IMR-90 (cell line): ENCODE results near the gene COMMD1. TPM values are rescaled to one million over a fixed set of nuclear protein-coding genes. Genes with fewer than 3 reads are reported as not detected.

ENCODE experiments used
- ATAC-seq: fragments of 200-7000 bp; cut with Tn5 transposase; 2 replicates; pipeline ENCODE4 v1.9.1; 2020; ENCODE audit warnings: low read depth, mild to moderate bottlenecking, moderate library complexity
- BruUV-seq: library from RNA; stranded (reverse); fragments of 400-500 nt; replicated peaks from 2 replicates; lab custom pipeline; 2021; lab: Mats Ljungman, UMichigan
- CTCF ChIA-PET: fragments of 300-600 bp; formaldehyde crosslinking; extraction: SDS; loops from one replicate; lab custom pipeline; 2021; ENCODE audit warnings: antibody characterized with exemption; lab: Yijun Ruan, JAX
- POLR2A ChIA-PET: fragments of 300-600 bp; sonication (Branson Sonifier 250); formaldehyde crosslinking; loops from one replicate; lab custom pipeline; 2022; ENCODE audit warnings: antibody characterized with exemption; ENCODE audit not compliant: unreplicated experiment; lab: Charles Lee
- DNase-seq: peaks from one replicate; pipeline ENCODE4 v3.0.0; 2013
- H2AFZ ChIP-seq: replicated peaks from 2 replicates; pipeline ENCODE3; 2013; ENCODE audit warnings: low read length, mild to moderate bottlenecking; ENCODE audit not compliant: poor library complexity
- H2AK5ac ChIP-seq: 2 replicates; pipeline ENCODE4 v1.6.1; 2013; ENCODE audit warnings: low read depth, low read length, inconsistent platforms
- H2AK9ac ChIP-seq: replicated peaks from 2 replicates; pipeline ENCODE3; 2013; ENCODE audit warnings: mild to moderate bottlenecking, low read depth, low read length, moderate library complexity; ENCODE audit not compliant: poor library complexity
- H2BK120ac ChIP-seq: 2 replicates; pipeline ENCODE4 v1.6.1; 2013; ENCODE audit warnings: low read depth, low read length, inconsistent platforms
- H2BK15ac ChIP-seq: 3 replicates; pipeline ENCODE4 v1.6.1; 2013; ENCODE audit warnings: low read depth, low read length, inconsistent platforms
- H2BK20ac ChIP-seq: 2 replicates; pipeline ENCODE4 v1.6.1; 2013; ENCODE audit warnings: low read depth, mild to moderate bottlenecking, inconsistent platforms, low read length, moderate library complexity
- H2BK5ac ChIP-seq: 2 replicates; pipeline ENCODE4 v1.6.1; 2013; ENCODE audit warnings: mild to moderate bottlenecking, low read depth, low read length, inconsistent platforms; ENCODE audit not compliant: poor library complexity, severe bottlenecking
- H3K14ac ChIP-seq: replicated peaks from 2 replicates; pipeline ENCODE4 v1.6.1; 2013; ENCODE audit warnings: low read depth, low read length, inconsistent platforms
- H3K18ac ChIP-seq: 2 replicates; pipeline ENCODE4 v1.6.1; 2013; ENCODE audit warnings: low read depth, low read length, control low read depth
- H3K23ac ChIP-seq: 2 replicates; pipeline ENCODE4 v1.6.1; 2013; ENCODE audit warnings: low read depth, low read length, inconsistent platforms
- H3K27ac ChIP-seq: 2 replicates; pipeline ENCODE4 v1.5.1; 2013; ENCODE audit warnings: mild to moderate bottlenecking, control low read depth, low read length; ENCODE audit not compliant: insufficient read depth
- H3K27me3 ChIP-seq: 2 replicates; pipeline ENCODE4 v1.6.1; 2013; ENCODE audit warnings: low read length; ENCODE audit not compliant: control insufficient read depth, insufficient read depth
- H3K36me3 ChIP-seq: 2 replicates; pipeline ENCODE4 v1.6.1; 2013; ENCODE audit warnings: low read length, mixed read lengths; ENCODE audit not compliant: control insufficient read depth, insufficient read depth
- H3K4ac ChIP-seq: 2 replicates; pipeline ENCODE4 v1.6.1; 2013; ENCODE audit warnings: low read depth, low read length, inconsistent platforms
- H3K4me1 ChIP-seq: 2 replicates; pipeline ENCODE4 v1.6.1; 2013; ENCODE audit warnings: low read length, mixed read lengths; ENCODE audit not compliant: control insufficient read depth, insufficient read depth
- H3K4me2 ChIP-seq: 2 replicates; pipeline ENCODE4 v1.6.1; 2013; ENCODE audit warnings: low read depth, mild to moderate bottlenecking, control low read depth, low read length, moderate library complexity
- H3K4me3 ChIP-seq: 2 replicates; pipeline ENCODE4 v1.5.1; 2013; ENCODE audit warnings: low read depth, mild to moderate bottlenecking, control low read depth, low read length, moderate library complexity; ENCODE audit not compliant: insufficient read depth
- H3K56ac ChIP-seq: 2 replicates; pipeline ENCODE4 v1.6.1; 2013; ENCODE audit warnings: low read length, inconsistent platforms; ENCODE audit not compliant: insufficient read depth; ENCODE audit errors: extremely low read depth
- H3K79me1 ChIP-seq, 2 experiments: 2 replicates each; pipeline ENCODE4 v1.6.1; 2013; ENCODE audit warnings: low read length in 2 of 2, inconsistent platforms in 1 of 2, low read depth in 1 of 2
- H3K9ac ChIP-seq: 2 replicates; pipeline ENCODE4 v1.6.1; 2013; ENCODE audit warnings: low read depth, low read length, control low read depth
- H3K9me1 ChIP-seq: 2 replicates; pipeline ENCODE4 v1.6.1; 2013; ENCODE audit warnings: low read length, inconsistent platforms; ENCODE audit not compliant: insufficient read depth
- H3K9me3 ChIP-seq: 2 replicates; pipeline ENCODE4 v1.6.1; 2013; ENCODE audit warnings: low read length; ENCODE audit not compliant: control insufficient read depth, insufficient read depth
- H4K20me1 ChIP-seq: 2 replicates; pipeline ENCODE4 v1.6.1; 2013; ENCODE audit warnings: low read length, inconsistent platforms; ENCODE audit not compliant: insufficient read depth
- H4K5ac ChIP-seq: 2 replicates; pipeline ENCODE4 v1.6.1; 2013; ENCODE audit warnings: mild to moderate bottlenecking, low read depth, low read length, control low read depth
- H4K8ac ChIP-seq, 2 experiments: 2 replicates each; pipeline ENCODE4 v1.6.1; 2013; ENCODE audit warnings: low read depth in 2 of 2, low read length in 2 of 2, control low read depth in 1 of 2, inconsistent platforms in 1 of 2
- H4K91ac ChIP-seq: 2 replicates; pipeline ENCODE4 v1.6.1; 2013; ENCODE audit warnings: low read depth, low read length, inconsistent platforms; ENCODE audit not compliant: insufficient read depth
- CHD1 ChIP-seq: IDR thresholded peaks from 2 replicates; pipeline ENCODE4 v1.6.1; 2012; ENCODE audit warnings: low read depth, low read length, improper control_type of control experiment
- MAZ ChIP-seq: IDR thresholded peaks from 2 replicates; pipeline ENCODE4 v1.6.1; 2012; ENCODE audit warnings: low read depth, mild to moderate bottlenecking, low read length, improper control_type of control experiment, moderate library complexity, borderline replicate concordance
- MXI1 ChIP-seq: IDR thresholded peaks from 2 replicates; pipeline ENCODE4 v1.6.1; 2012; ENCODE audit warnings: low read depth, mild to moderate bottlenecking, low read length, moderate library complexity, borderline replicate concordance
- NFE2L2 ChIP-seq: fragments of 150-350 bp; IDR thresholded peaks from 2 replicates; pipeline ENCODE4 v1.6.1; 2016; ENCODE audit warnings: low read depth, mild to moderate bottlenecking, low read length
- RAD21 ChIP-seq: IDR thresholded peaks from 2 replicates; pipeline ENCODE4 v1.6.1; 2012; ENCODE audit warnings: low read length, improper control_type of control experiment
- RFX5 ChIP-seq: IDR thresholded peaks from 2 replicates; pipeline ENCODE4 v1.8.0; 2012; ENCODE audit warnings: low read depth, mild to moderate bottlenecking, low read length, moderate library complexity
- SMC3 ChIP-seq: fragments of 150-350 bp; IDR thresholded peaks from 2 replicates; pipeline ENCODE4 v1.6.1; 2016; ENCODE audit warnings: low read depth, mild to moderate bottlenecking, antibody characterized with exemption, low read length, moderate library complexity
- WGBS, 2 experiments: methylation state at CpG; one replicate each; pipeline versions ENCODE4 v1.1.5 to v1.1.7; 2013; ENCODE audit warnings: missing lambda C conversion rate in 2 of 2; ENCODE audit not compliant: insufficient read length in 1 of 2; ENCODE audit errors: extremely low coverage in 2 of 2; 5-methylcytosine and 5-hydroxymethylcytosine counted together
- dilution Hi-C: fragments of 300-500 bp; cut with HindIII; formaldehyde crosslinking; loops from one replicate; pipeline ENCODE4 v1.14.3; 2018; ENCODE audit warnings: low sequenced_read_pairs; ENCODE audit not compliant: unreplicated experiment
- in situ Hi-C: fragments of 300-500 bp; cut with MboI; formaldehyde crosslinking; loops from 3 replicates; pipeline ENCODE4 v1.14.3; 2019; ENCODE audit warnings: low sequenced_read_pairs, inconsistent platforms, mixed read lengths
- intact Hi-C: fragments of 100-400 bp; cut with micrococcal nuclease; formaldehyde crosslinking; loops from 2 replicates; pipeline ENCODE4 v1.10.0; 2022
- polyA plus RNA-seq, 3 experiments: library from polyadenylated mRNA; depleted of rRNA; stranded (reverse); fragments of >200 nt; gene quantifications; 2 replicates each; pipeline ENCODE4 v1.2.3, GENCODE V29; 2012; ENCODE audit warnings: low replicate concordance in 1 of 3
- total RNA-seq: library from RNA; depleted of rRNA; stranded (reverse); fragments of >200 nt; gene quantifications from 2 replicates; pipeline ENCODE4 v1.2.3, GENCODE V29; 2012
- TF ChIP-seq, protein P1 (sequence below): fragments of 150-350 bp; IDR thresholded peaks from 2 replicates; pipeline ENCODE4 v1.6.1; 2017; ENCODE audit warnings: mild to moderate bottlenecking, antibody characterized with exemption, low read length, low read depth

The COMMD1 gene
- total and polyA plus RNA-seq, 2 of the 4 experiments (the other 2 are of a cell fraction): 42.8 to 60.4 TPM

DNA sequence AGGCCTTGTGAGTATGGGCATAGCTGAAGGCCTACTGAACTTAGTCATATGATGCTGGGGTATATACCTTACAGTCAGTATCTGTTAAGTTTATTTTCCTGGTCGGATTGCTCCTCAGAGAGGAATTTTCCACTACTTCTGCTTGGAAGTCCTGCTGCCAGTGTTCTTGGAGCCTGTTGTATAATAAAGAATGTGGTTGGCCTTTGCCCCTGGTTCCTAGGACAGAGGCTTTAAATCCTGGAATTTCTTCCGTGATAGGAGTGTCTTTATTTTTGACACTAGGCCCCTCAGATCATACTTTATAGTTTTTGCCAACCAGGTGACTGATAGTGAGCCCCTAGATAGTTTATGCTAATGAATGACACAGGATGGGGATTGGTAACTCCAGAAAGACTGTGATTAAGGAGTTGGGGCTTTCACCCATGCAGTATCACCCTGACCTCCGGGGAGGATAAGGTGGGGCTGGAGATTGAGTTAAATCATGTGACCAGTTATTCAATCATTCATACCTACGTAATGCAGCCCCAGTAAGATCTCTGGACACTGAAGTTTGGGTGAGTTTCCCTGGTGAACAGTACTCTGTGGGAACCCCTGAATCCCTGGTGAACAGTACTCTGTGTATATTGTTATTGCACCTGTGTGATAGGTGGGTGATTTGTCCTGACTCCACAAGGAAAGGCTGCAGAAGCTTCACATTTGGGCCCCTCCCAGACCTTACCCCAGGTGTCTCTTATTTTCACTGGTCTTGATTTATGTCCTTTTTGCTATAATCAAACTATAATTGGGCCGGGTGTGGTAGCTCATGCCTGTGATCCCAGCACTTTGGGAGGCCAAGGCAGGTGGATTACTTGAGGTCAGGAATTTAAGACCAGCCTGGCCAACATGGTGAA, 56.9 kb downstream of the COMMD1 start:
- Histone ChIP-seq H4K5ac (no peak overlapping the region), H2AK5ac (peak overlapping the region; percentile 62; the same call in 1 of the 2 replicates), H3K9me3 (no peaks in the 10 kb centered on the region), H2AFZ (no peak overlapping the region), H3K27me3 (no peaks in the 10 kb centered on the region), H4K91ac (peak overlapping the region; percentile 40; the same call in 1 of the 2 replicates), H3K4me1 (peaks cover 3% of the 10 kb centered on the region), H3K18ac (peak overlapping the region; percentile 61; the same call in 1 of the 2 replicates), H2BK15ac (no peak overlapping the region), H3K79me1 (peaks cover 10 to 16% of the 10 kb centered on the region in 2 experiments; a peak in 3 of 4 replicates), H3K36me3 (no peaks in the 10 kb centered on the region), H3K9me1 (peaks cover 4% of the 10 kb centered on the region; the same call in 1 of the 2 replicates), H3K27ac (peak overlapping the region; percentile 79; the same call in 1 of the 2 replicates), H2BK120ac (peak overlapping the region; percentile 43), H3K56ac (peak overlapping the region; percentile 26), H3K4me2 (no peak overlapping the region), H3K23ac (no peak overlapping the region), H2BK20ac (peak overlapping the region; percentile 62; the same call in 1 of the 2 replicates), H3K4ac (peak overlapping the region; percentile 41), H3K9ac (no peak overlapping the region), H2AK9ac (peak overlapping the region; percentile 82), H4K8ac (0 out of 4 replicates have a peak overlapping the region, but pooled peaks have one; percentile 40), H3K14ac (peak overlapping the region; percentile 44; the same call in 1 of the 2 replicates), H3K4me3 (no peak overlapping the region), H4K20me1 (peaks cover 6% of the 10 kb centered on the region; the same call in 1 of the 2 replicates), H2BK5ac (peak overlapping the region; percentile 66)
- ChIA-PET POLR2A (no interaction called here), CTCF (no interaction called here)
- intact Hi-C loops (no loop called here), dilution Hi-C loops (no loop called here), in situ Hi-C loops (no loop called here)
- TF ChIP-seq RAD21: no peak
- no peak for TF ChIP-seq MAZ
- TF ChIP-seq CHD1: no peak
- no peak for TF ChIP-seq RFX5
- no peak for TF ChIP-seq SMC3
- TF ChIP-seq NFE2L2: no peak
- no peak for TF ChIP-seq MXI1
- TF ChIP-seq, protein P1, sequence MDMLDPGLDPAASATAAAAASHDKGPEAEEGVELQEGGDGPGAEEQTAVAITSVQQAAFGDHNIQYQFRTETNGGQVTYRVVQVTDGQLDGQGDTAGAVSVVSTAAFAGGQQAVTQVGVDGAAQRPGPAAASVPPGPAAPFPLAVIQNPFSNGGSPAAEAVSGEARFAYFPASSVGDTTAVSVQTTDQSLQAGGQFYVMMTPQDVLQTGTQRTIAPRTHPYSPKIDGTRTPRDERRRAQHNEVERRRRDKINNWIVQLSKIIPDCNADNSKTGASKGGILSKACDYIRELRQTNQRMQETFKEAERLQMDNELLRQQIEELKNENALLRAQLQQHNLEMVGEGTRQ: no peak
- ATAC-seq (peak; percentile 97), DNase-seq (peak; percentile 80)
- WGBS, 2 experiments: no CpG with 5 or more reads among the region's 5 CpGs
- no TSS peak for BruUV-seq
